NCI-H69 (cell line): ENCODE measurements around the gene PLA2G12A.

Source experiments
- DNase-seq: peaks from one replicate; lab custom pipeline; 2025; lab: John Stamatoyannopoulos, UW

The PLA2G12A gene

DNA sequence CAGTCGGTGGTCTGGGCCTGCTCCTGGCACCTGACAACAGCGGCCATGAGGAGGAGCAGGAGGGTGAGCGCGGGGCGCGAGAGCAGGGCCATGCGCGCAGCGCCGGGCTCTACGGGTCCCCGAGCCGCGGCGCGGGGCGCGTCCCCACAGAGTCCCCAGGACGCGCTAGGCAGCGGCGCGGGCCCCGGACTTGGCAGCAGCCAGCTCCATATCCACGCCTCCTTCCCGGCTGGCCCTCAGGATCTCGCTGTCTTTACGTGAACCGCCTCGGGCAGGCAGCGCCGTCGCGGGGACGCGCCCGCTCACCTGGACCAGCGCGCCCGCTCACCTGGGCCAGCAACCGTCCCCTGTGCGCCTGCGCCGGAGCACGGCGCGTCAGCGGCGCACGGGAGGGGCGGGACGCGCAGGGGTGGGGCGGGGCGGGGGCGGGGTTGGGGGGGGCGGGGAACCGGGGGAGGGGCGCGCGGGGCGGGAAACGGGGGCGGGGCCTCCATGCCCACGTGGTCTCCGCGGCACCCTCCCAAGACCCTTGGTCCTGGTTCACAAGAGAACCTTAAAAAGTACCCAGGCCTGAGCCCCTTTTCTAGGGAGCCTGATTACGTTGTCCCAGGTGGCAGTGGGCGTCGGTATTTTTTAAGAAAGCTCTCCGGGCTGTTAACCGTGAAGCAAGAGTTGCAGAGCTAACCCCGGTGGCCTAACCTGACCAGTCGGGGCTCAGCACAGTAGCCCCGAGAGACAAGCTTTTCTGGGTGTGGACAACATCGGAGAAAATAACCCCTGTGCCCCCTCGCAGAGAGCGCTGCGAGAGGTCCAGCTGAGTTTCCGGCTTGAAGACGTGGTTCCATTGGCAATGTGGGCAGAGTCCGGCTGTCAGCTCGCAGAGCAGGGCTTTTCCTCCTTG lies at the start of gene PLA2G12A:
PLA2G12A (minus strand) TSS at position 353 of the 901 bp plus-strand sequence; CDS start at position 92, 261 bp downstream.
- DNase-seq: peak; percentile 92

- no peak for DNase-seq
Observed at GRCh38 chr4:109764789-109765402, 35.0 kb upstream of the PLA2G12A start.

- peak; percentile 30 for DNase-seq
Observed at GRCh38 chr4:109764376-109764775, 34.5 kb upstream of the PLA2G12A start.

DNA sequence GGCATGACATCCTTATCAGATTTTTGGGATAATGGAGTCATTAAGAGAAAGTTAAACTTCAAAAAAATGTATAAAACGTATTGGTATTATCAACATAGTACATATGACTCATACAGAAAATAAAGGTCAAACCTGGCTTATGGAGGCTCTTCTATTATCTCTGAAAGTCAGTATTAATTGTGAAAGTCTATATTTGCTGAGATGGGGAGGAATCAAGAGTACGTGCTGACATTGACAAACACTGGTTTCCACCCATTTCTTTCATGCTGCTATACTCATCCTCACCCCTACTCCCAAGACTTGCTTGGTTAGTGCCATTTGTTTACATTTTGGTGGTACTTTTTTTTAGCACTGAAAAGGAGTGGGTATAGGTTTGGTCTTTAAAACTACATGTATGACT lies 30.8 kb upstream of the PLA2G12A start:
- no peak for DNase-seq

GRCh38 chr4:109755656-109756055 lies 25.8 kb upstream of the PLA2G12A start:
- DNase-seq: no peak

DNA sequence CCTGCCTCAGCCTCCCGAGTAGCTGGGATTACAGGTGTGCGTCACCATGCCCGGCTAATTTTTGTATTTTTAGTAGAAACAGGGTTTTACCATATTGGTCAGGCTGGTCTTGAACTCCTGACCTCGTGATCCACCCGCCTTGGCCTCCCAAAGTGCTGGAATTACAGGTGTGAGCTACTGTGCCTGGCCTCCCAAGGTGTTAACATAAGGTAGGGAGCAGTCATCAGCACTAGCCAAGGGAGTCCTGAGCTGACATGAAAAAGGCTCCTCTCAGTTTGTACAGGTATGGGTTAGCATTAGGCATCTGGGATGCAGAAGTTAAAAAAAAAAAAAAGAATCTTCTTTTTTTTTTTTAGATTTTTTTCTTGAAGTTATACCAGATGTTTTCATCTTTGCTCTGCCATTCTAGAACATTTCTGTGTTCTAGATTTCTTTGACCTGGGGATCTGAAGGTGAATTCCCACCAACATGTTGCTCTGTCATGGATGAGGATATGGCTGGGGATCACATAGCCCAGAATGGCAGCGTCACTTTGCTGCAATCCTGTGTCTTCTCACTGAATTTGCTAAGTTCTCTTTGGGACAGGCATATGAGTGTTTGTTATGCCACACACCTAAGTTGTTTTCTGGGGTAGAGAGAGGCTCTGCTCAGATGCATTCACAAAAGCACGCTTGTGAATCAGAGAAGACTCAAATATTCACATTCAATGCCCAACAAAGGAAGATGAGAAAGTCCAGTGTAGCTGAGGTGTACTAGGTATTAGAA lies 24.4 kb upstream of the PLA2G12A start:
- no peak for DNase-seq

GRCh38 chr4:109752525-109752924 lies 22.7 kb upstream of the PLA2G12A start:
- DNase-seq: peak; percentile 21

DNA sequence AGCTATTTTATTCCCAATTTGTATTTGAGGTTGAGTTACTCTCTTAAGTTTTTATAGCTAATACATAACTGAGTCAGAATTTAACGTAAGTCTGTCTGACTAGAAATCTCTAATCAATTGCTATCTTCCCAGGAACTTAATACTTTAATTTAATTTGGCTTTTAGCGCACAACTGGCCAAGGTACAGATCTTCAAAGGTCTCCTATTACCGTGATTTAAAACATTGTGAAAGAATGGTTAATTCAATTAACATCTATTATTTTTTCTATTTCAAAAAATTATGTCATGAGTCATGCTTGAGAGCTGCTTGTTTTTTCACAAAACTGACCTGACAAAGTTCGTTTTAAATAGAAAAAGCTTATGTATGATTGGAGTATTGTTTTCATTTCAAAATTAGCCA lies 22.0 kb upstream of the PLA2G12A start:
- DNase-seq: no peak

DNA sequence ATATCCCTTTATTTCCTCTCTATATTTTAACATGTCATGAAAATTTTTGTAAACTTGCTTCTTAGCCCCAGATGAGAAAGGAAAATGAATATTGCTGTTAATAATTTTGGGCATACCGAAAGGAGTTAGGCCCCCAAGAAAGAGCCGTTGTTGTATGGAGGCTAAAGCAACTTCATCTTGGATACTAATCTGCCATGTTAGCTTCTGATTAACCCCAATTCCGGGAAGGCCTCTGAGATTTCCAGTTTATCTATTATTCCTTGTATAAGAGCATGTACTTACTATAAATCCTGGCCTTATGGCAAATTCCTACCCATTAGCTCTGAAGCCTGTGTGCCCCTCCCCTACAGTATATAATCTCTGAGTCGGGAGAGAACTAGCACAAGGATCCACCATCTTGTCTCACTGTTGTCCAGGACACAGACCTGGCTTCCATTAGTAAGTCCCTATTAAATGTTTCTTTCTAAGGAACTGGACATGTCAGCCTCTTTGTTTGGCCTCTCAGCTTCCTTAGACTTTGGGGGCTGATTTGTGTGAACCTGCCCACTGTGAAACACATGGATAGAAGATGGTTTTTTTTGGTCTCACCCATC lies 20.9 kb upstream of the PLA2G12A start:
- no peak for DNase-seq

DNA sequence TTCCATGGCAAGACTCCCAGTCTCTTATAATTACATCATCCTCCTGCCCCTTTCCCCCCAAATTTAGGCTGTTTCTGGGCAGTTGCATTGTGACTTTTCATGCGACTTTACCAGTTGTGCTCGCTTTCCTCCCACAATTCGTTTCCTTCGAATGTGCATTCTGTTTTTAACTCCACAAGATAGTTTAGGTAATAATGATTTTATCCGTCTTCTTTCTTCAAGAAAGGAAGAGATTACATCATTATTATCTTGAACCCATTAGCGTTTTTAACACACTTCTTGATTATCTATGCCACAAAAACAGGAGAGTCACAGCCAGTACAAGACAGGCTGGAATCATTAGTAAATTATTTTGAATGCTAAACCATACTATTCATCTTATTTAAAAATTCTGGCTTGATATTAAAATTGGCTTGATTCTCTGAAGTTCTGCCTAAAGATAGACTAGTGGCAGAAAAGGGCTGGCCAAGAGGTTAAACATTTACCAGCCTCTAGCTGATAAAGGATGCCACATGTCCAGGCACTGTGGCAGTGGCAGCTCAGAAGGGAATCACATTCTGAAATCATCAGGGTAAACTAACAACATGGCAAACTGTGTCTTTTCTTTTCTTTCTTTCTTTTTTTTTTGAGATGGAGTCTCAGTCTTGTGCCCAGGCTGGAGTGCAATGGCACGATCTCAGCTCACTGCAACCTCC lies 19.7 kb upstream of the PLA2G12A start:
- DNase-seq: no peak

GRCh38 chr4:109748114-109748513 lies 18.2 kb upstream of the PLA2G12A start:
- DNase-seq: no peak

DNA sequence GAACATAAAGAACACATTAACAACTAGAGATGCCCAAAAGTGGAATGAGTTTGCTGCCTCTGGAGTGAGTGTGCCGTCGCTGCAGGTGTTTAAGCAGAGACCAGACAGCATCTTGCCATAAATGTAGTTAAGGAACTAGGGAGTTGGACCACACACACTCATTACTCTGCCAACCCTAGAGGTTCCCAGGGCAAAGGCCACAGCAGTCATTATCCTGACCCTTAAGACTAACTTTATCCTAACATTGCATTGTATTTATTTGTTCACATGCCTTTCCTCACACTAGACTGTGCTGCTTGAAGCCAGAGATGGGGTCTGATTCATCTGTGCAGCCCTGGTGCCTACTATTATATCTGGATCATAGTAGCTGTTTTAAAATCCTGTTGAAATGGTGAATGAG lies 16.9 kb upstream of the PLA2G12A start:
- DNase-seq: no peak

GRCh38 chr4:109745830-109746229 lies 16.0 kb upstream of the PLA2G12A start:
- no peak for DNase-seq

- no peak for DNase-seq
Observed at GRCh38 chr4:109739547-109739946, 9.7 kb upstream of the PLA2G12A start.

GRCh38 chr4:109738104-109738872 lies 8.4 kb upstream of the PLA2G12A start:
- DNase-seq: no peak

DNA sequence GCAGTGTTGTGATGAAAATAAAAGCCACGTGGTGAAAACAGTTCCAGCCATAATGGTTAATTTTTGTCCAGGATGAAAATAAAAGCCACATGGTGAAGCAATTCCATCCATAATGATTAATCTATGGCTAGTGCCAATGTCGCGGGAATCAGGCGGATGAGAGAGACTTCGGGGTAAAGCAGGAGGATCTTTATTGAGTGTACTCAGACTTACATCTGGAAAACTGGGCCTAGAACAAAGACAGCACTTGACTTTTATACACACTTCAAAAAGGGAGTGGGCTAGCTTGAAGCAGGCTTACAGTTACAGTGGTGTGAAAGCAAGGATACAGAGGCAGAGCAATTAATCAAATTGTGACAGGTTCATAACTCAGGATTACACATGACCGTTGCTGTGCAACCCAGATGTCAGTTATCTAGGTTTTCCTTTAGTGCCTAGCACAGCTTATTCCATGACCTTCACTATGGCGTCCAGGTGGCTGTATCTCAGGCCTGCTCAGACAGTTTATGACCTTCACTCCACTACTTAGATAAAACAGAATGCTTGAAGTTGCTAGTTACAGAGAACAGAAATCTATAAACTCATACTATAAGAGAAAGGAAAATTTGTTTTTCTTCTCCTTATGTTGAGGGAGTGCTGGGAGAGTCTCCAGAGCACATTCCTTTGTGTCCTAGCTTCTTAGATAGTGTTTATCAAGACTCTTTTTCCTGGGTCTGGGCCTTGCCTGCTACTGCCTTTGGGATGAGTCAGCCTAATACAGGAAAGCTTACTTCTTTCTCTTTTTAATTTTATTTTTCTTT lies 5.9 kb upstream of the PLA2G12A start:
- no peak for DNase-seq

DNA sequence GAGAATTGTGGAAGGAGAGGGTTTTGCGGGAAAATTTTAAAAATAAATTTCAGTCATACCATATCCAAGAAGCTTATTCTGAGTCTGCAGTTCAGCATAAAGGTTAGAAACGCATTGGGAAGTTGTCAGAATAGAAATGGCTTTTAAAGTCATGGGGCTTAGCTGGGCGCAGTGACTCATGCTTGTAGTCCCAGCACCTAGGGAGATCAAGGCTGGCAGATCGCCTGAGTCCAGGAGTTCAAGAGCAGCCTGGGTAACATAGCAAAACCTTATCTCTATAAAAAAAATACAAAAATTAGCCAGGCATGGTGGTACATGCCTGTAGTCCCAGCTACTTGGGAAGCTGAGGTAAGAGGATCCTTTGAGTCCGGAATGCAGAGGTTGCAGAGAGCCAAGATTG lies 3.9 kb upstream of the PLA2G12A start:
- no peak for DNase-seq

DNA sequence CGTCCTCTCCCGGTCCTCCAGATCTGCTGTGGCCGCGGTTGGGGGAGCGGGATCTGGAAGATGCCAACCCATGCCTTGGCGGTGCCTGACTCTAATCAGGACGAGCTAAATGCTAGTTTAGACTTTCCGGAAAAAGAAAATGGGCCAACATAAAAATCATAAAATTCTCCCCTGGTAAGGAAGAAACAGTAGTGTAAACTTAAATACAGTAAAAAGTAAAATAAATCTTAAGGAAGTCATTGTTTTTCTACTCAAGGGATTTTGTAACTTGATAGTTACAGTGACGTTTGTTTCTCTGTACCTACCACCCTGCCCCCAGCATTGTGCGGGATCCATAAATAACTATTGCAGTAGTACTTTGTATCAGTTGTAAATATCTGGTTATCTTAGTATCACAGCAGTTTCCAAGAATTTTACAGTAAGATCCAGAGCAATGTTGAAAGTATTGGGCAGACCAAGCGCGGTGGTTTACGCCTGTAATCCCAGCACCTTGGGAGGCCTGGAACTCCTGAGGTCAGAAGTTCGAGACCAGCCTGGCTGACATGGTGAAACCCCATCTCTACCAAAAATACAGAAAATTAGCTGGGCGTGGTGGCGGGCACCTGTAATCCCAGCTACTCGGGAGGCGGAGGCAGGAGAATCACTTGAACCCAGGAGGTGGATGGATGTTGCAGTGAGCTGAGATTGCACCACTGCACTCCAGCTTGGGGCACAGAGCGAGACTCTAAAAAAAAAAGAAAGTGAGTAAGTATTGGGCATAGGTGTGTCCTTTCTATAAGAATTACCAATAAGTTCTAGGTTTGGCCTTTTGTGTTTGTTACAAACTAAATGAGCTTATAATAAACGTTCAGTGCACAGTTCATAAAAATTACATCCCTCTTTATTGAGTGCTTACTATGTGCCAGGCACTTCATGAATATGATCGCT lies 1.0 kb upstream of the PLA2G12A start:
- DNase-seq: no peak
